ENCODE data around the gene SEMA6C.
"Not testable (repeated sequence)": the region's sequence is repeated elsewhere in the genome, so short reads cannot be mapped to it uniquely, and the experiment has no call there.

The SEMA6C gene

GRCh38 chr1:151130987-151131586, 15.3 kb downstream of the SEMA6C start:
- peak; percentile 45 to 71 for DNase-seq (ENCODE audit: low read depth in 2 of 2, low spot score in 1 of 2)

- DNase-seq (ENCODE audit: low read depth in 2 of 2, low spot score in 1 of 2) = no peak
Observed at GRCh38 chr1:151128800-151129199, 17.6 kb downstream of the SEMA6C start.

- DNase-seq (ENCODE audit: low read depth in 2 of 2, low spot score in 1 of 2) = no peak
Observed at GRCh38 chr1:151124763-151125403, 21.5 kb downstream of the SEMA6C start.

- DNase-seq (ENCODE audit: low read depth in 2 of 2, low spot score in 1 of 2) = no peak
Observed at GRCh38 chr1:151113877-151114276, 32.6 kb downstream of the SEMA6C start.

GRCh38 chr1:151108331-151108730, 38.1 kb downstream of the SEMA6C start:
- DNase-seq (ENCODE audit: low read depth in 2 of 2, low spot score in 1 of 2) = no peak

- no peak for DNase-seq (ENCODE audit: low read depth in 2 of 2, low spot score in 1 of 2)
Observed at GRCh38 chr1:151106894-151107293, 39.5 kb downstream of the SEMA6C start.

- DNase-seq (ENCODE audit: low read depth in 2 of 2, low spot score in 1 of 2) = no peak
Observed at GRCh38 chr1:151104630-151105029, 41.8 kb downstream of the SEMA6C start.

- no peak for DNase-seq (ENCODE audit: low read depth in 2 of 2, low spot score in 1 of 2)
Observed at GRCh38 chr1:151098126-151098525, 48.3 kb downstream of the SEMA6C start.

GRCh38 chr1:151097426-151097825, 49.0 kb downstream of the SEMA6C start:
- not testable (repeated sequence) for DNase-seq (ENCODE audit: low read depth in 2 of 2, low spot score in 1 of 2)

- no peak for DNase-seq (ENCODE audit: low read depth in 2 of 2, low spot score in 1 of 2)
Observed at GRCh38 chr1:151085953-151086559, 60.4 kb downstream of the SEMA6C start.
